ENCODE data around the gene S100A5.
"Not testable (repeated sequence)": the region's sequence is repeated elsewhere in the genome, so short reads cannot be mapped to it uniquely, and the experiment has no call there.

Gene S100A5

GRCh38 chr1:153540394-153541361 is at the start of gene S100A5:
S100A5 (minus strand) TSS chr1:153540934; CDS start chr1:153540191, 743 bp downstream.
- Mint-ChIP-seq H3K9me3 (no peaks in the 10 kb centered on the region), H3K4me1 (peaks cover 88% of the 10 kb centered on the region), H3K27ac (peak within 1 kb of the TSS; percentile 93), H3K4me3 (peak within 1 kb of the TSS; percentile 45), H3K36me3 (peaks cover 56% of the 10 kb centered on the region), H3K27me3 (no peaks in the 10 kb centered on the region)
- peak; percentile 72 for DNase-seq
- CTCF ChIA-PET: interaction anchor here (1.1 to 2.1 kb wide), 6 partner anchors 9 to 446 kb away, joined by 3 to 13 read pairs (median 7); partner anchors contain the start of genes RAB13 and S100A2

- H3K4me1 Mint-ChIP-seq: no peaks in the 10 kb centered on the region
- no peaks in the 10 kb centered on the region for H3K36me3 Mint-ChIP-seq
- CTCF ChIA-PET: interaction anchor here (0.6 kb wide), 1 partner anchor 38 kb away, joined by 3 read pairs; no protein-coding TSS in a partner anchor
- DNase-seq: no peak
- H3K9me3 Mint-ChIP-seq: no peaks in the 10 kb centered on the region
- H3K27ac Mint-ChIP-seq: no peak overlapping the region
- H3K27me3 Mint-ChIP-seq: peaks cover 26% of the 10 kb centered on the region
- H3K4me3 Mint-ChIP-seq: no peak overlapping the region
Measured at GRCh38 chr1:153588482-153588881, 47.7 kb upstream of the S100A5 start.

GRCh38 chr1:153588033-153588432 is 47.3 kb upstream of the S100A5 start:
- not testable (repeated sequence) for DNase-seq, H3K4me3 Mint-ChIP-seq, H3K36me3 Mint-ChIP-seq, H3K27ac Mint-ChIP-seq, H3K9me3 Mint-ChIP-seq, H3K4me1 Mint-ChIP-seq
- peaks cover 26% of the 10 kb centered on the region for H3K27me3 Mint-ChIP-seq
- CTCF ChIA-PET: interaction anchor here (0.6 kb wide), 1 partner anchor 39 kb away, joined by 3 read pairs; no protein-coding TSS in a partner anchor

GRCh38 chr1:153587314-153587713 is 46.6 kb upstream of the S100A5 start:
- no peaks in the 10 kb centered on the region for H3K4me1 Mint-ChIP-seq
- peaks cover 26% of the 10 kb centered on the region for H3K27me3 Mint-ChIP-seq
- no peak overlapping the region for H3K27ac Mint-ChIP-seq
- H3K4me3 Mint-ChIP-seq: no peak overlapping the region
- no peak for DNase-seq
- H3K36me3 Mint-ChIP-seq: no peaks in the 10 kb centered on the region
- CTCF ChIA-PET: no interaction called here
- no peaks in the 10 kb centered on the region for H3K9me3 Mint-ChIP-seq

- CTCF ChIA-PET: interaction anchor here (1.5 kb wide), 1 partner anchor 76 kb away, joined by 3 read pairs; no protein-coding TSS in a partner anchor
- H3K27ac Mint-ChIP-seq: no peak overlapping the region
- H3K27me3 Mint-ChIP-seq: peaks cover 26% of the 10 kb centered on the region
Measured at GRCh38 chr1:153586347-153586746, 45.6 kb upstream of the S100A5 start.

GRCh38 chr1:153585006-153585405 is 44.3 kb upstream of the S100A5 start:
- Mint-ChIP-seq H3K36me3 (no peaks in the 10 kb centered on the region), H3K4me1 (no peaks in the 10 kb centered on the region), H3K27ac (no peak overlapping the region), H3K9me3 (no peaks in the 10 kb centered on the region), H3K4me3 (no peak overlapping the region), H3K27me3 (peaks cover 29% of the 10 kb centered on the region)
- CTCF ChIA-PET: interaction anchor here (1.5 kb wide), 1 partner anchor 74 kb away, joined by 3 read pairs; no protein-coding TSS in a partner anchor
- DNase-seq: no peak

More at GRCh38 chr1:153586347-153586746, 45.6 kb upstream of the S100A5 start:
- Mint-ChIP-seq H3K36me3 (no peaks in the 10 kb centered on the region), H3K4me1 (no peaks in the 10 kb centered on the region), H3K4me3 (no peak overlapping the region), H3K9me3 (no peaks in the 10 kb centered on the region)
- no peak for DNase-seq

GRCh38 chr1:153583976-153584375 is 43.2 kb upstream of the S100A5 start:
- no peak for DNase-seq
- no peak overlapping the region for H3K4me3 Mint-ChIP-seq
- peaks cover 37% of the 10 kb centered on the region for H3K27me3 Mint-ChIP-seq
- H3K36me3 Mint-ChIP-seq: no peaks in the 10 kb centered on the region
- H3K27ac Mint-ChIP-seq: no peak overlapping the region
- H3K4me1 Mint-ChIP-seq: no peaks in the 10 kb centered on the region
- CTCF ChIA-PET: no interaction called here
- no peaks in the 10 kb centered on the region for H3K9me3 Mint-ChIP-seq

- peaks cover 41% of the 10 kb centered on the region for H3K27me3 Mint-ChIP-seq
- H3K4me1 Mint-ChIP-seq, CTCF ChIA-PET, H3K36me3 Mint-ChIP-seq, H3K9me3 Mint-ChIP-seq, DNase-seq, H3K4me3 Mint-ChIP-seq, H3K27ac Mint-ChIP-seq: not testable (repeated sequence)
Measured at GRCh38 chr1:153583514-153583913, 42.8 kb upstream of the S100A5 start.

GRCh38 chr1:153582836-153583235 is 42.1 kb upstream of the S100A5 start:
- H3K4me3 Mint-ChIP-seq, CTCF ChIA-PET, H3K27ac Mint-ChIP-seq, H3K9me3 Mint-ChIP-seq, H3K36me3 Mint-ChIP-seq, DNase-seq, H3K4me1 Mint-ChIP-seq: not testable (repeated sequence)
- peaks cover 46% of the 10 kb centered on the region for H3K27me3 Mint-ChIP-seq

- no peak overlapping the region for H3K4me3 Mint-ChIP-seq
- peaks cover 8% of the 10 kb centered on the region for H3K4me1 Mint-ChIP-seq
- no peaks in the 10 kb centered on the region for H3K36me3 Mint-ChIP-seq
- no peak for DNase-seq
- H3K9me3 Mint-ChIP-seq: no peaks in the 10 kb centered on the region
- CTCF ChIA-PET: interaction anchor here (1.1 to 2.5 kb wide), 2 partner anchors 38 to 47 kb away, joined by 3 to 8 read pairs; no protein-coding TSS in a partner anchor
- peaks cover 40% of the 10 kb centered on the region for H3K27me3 Mint-ChIP-seq
- H3K27ac Mint-ChIP-seq: no peak overlapping the region
Measured at GRCh38 chr1:153578936-153579335, 38.2 kb upstream of the S100A5 start.

GRCh38 chr1:153578490-153578889 is 37.8 kb upstream of the S100A5 start:
- Mint-ChIP-seq H3K4me3 (no peak overlapping the region), H3K36me3 (no peaks in the 10 kb centered on the region), H3K4me1 (peaks cover 8% of the 10 kb centered on the region), H3K27ac (no peak overlapping the region), H3K9me3 (no peaks in the 10 kb centered on the region), H3K27me3 (peaks cover 40% of the 10 kb centered on the region)
- DNase-seq: no peak
- CTCF ChIA-PET: interaction anchor here (1.1 to 3.1 kb wide), 3 partner anchors 39 to 68 kb away, joined by 3 to 12 read pairs (median 8); no protein-coding TSS in a partner anchor

GRCh38 chr1:153577624-153578051 is 36.9 kb upstream of the S100A5 start:
- Mint-ChIP-seq H3K4me1 (peaks cover 14% of the 10 kb centered on the region), H3K36me3 (no peaks in the 10 kb centered on the region), H3K27ac (no peak overlapping the region), H3K4me3 (no peak overlapping the region), H3K27me3 (peaks cover 40% of the 10 kb centered on the region), H3K9me3 (no peaks in the 10 kb centered on the region)
- DNase-seq: no peak
- CTCF ChIA-PET: interaction anchor here (0.7 to 3.1 kb wide), 5 partner anchors 10 to 67 kb away, joined by 3 to 12 read pairs (median 3); no protein-coding TSS in a partner anchor

GRCh38 chr1:153577138-153577537 is 36.4 kb upstream of the S100A5 start:
- no peak overlapping the region for H3K4me3 Mint-ChIP-seq

GRCh38 chr1:153575497-153575896 is 34.8 kb upstream of the S100A5 start:
- not testable (repeated sequence) for H3K4me3 Mint-ChIP-seq, H3K36me3 Mint-ChIP-seq, DNase-seq, H3K27ac Mint-ChIP-seq, H3K9me3 Mint-ChIP-seq
- Mint-ChIP-seq H3K27me3 (peaks cover 47% of the 10 kb centered on the region), H3K4me1 (peaks cover 22% of the 10 kb centered on the region)
- CTCF ChIA-PET: interaction anchor here (1.2 to 3.1 kb wide), 2 partner anchors 43 to 65 kb away, joined by 4 to 12 read pairs; no protein-coding TSS in a partner anchor

More at GRCh38 chr1:153577138-153577537, 36.4 kb upstream of the S100A5 start:
- no peak for DNase-seq
- peaks cover 40% of the 10 kb centered on the region for H3K27me3 Mint-ChIP-seq
- H3K4me1 Mint-ChIP-seq: peaks cover 19% of the 10 kb centered on the region
- no peaks in the 10 kb centered on the region for H3K9me3 Mint-ChIP-seq
- no peaks in the 10 kb centered on the region for H3K36me3 Mint-ChIP-seq
- H3K27ac Mint-ChIP-seq: no peak overlapping the region
- CTCF ChIA-PET: interaction anchor here (0.7 to 3.1 kb wide), 5 partner anchors 9 to 66 kb away, joined by 3 to 12 read pairs (median 3); no protein-coding TSS in a partner anchor

Data from activated naive CD4-positive, alpha-beta T cell treated with anti-CD3 and anti-CD28 coated beads, Interleukin-2, amount 10 ng/mL, durations not matched to agents 7 days and 5 days (primary cell).